ENCODE measurements around the gene ESPNL. TPM values are rescaled to one million over a fixed set of nuclear protein-coding genes. Genes with fewer than 3 reads are reported as not detected.

The ESPNL gene
- total RNA-seq, 4 donors from 2014 or later, result 0.78 to 1.3 (median 0.83) TPM; not detected in 1

GRCh38 chr2:238131761-238132462 is 31.8 kb downstream of the ESPNL start:
- WGBS, result 89% methylated on average over 10 of the region's 14 CpGs

GRCh38 chr2:238132463-238133450 is 32.6 kb downstream of the ESPNL start:
- TF ChIP-seq EP300 (IDR thresholded peaks at IDR 0.05) (no peak), POLR2A (IDR thresholded peaks at IDR 0.05; ENCODE audit: low read depth) (no peak), CTCF (IDR thresholded peaks at IDR 0.05) (no peak), POLR2AphosphoS5 (IDR thresholded peaks at IDR 0.05) (no peak)
- Histone ChIP-seq H3K9me3 (no peaks in the 10 kb centered on the region), H3K36me3 (peaks cover 0 to 17% (median 0%) of the 10 kb centered on the region in 4 donors), H3K4me1 (peaks cover 4 to 14% (median 10%) of the 10 kb centered on the region in 4 donors), H3K27ac (replicated peaks in 1 of 4) (no peak overlapping the region), H3K27me3 (no peaks in the 10 kb centered on the region), H3K4me3 (no peak overlapping the region)
- DNase-seq (ENCODE audit: extremely low spot score), result no peak
- 85% methylated on average over 21 of the region's 23 CpGs for WGBS
- intact Hi-C loops (cut with DNase I), result no loop called here

More at GRCh38 chr2:238131761-238132462, 31.8 kb downstream of the ESPNL start:
- Histone ChIP-seq H3K9me3 (no peaks in the 10 kb centered on the region), H3K36me3 (peaks cover 0 to 17% (median 0%) of the 10 kb centered on the region in 4 donors), H3K4me3 (no peak overlapping the region), H3K27ac (replicated peaks in 1 of 4) (no peak overlapping the region), H3K27me3 (no peaks in the 10 kb centered on the region), H3K4me1 (peaks cover 9 to 16% (median 11%) of the 10 kb centered on the region in 4 donors)
- no peak for DNase-seq (ENCODE audit: extremely low spot score)
- TF ChIP-seq POLR2A (IDR thresholded peaks at IDR 0.05; ENCODE audit: low read depth) (no peak), EP300 (IDR thresholded peaks at IDR 0.05) (no peak), CTCF (IDR thresholded peaks at IDR 0.05) (no peak), POLR2AphosphoS5 (IDR thresholded peaks at IDR 0.05) (no peak)
- intact Hi-C loops (cut with DNase I), result no loop called here

GRCh38 chr2:238133499-238134392 is 33.6 kb downstream of the ESPNL start:
- 67% methylated on average over 6 of the region's 14 CpGs for WGBS
- H3K4me3 ChIP-seq, result no peak overlapping the region
- H3K27ac ChIP-seq (replicated peaks in 1 of 4), result no peak overlapping the region
- no peak for TF ChIP-seq CTCF (IDR thresholded peaks at IDR 0.05)
- TF ChIP-seq POLR2AphosphoS5 (IDR thresholded peaks at IDR 0.05), result no peak
- no peak for TF ChIP-seq EP300 (IDR thresholded peaks at IDR 0.05)
- no peak for TF ChIP-seq POLR2A (IDR thresholded peaks at IDR 0.05; ENCODE audit: low read depth)
- no peak for DNase-seq (ENCODE audit: extremely low spot score)
- peaks cover 0 to 17% (median 0%) of the 10 kb centered on the region in 4 donors for H3K36me3 ChIP-seq
- H3K4me1 ChIP-seq, result peaks cover 11 to 19% (median 16%) of the 10 kb centered on the region in 4 donors
- intact Hi-C loops (cut with DNase I), result no loop called here
- no peaks in the 10 kb centered on the region for H3K27me3 ChIP-seq
- no peaks in the 10 kb centered on the region for H3K9me3 ChIP-seq

GRCh38 chr2:238134393-238134785 is 34.2 kb downstream of the ESPNL start:
- peaks cover 0 to 17% (median 0%) of the 10 kb centered on the region in 4 donors for H3K36me3 ChIP-seq
- no peak for TF ChIP-seq EP300 (IDR thresholded peaks at IDR 0.05)
- TF ChIP-seq POLR2AphosphoS5 (IDR thresholded peaks at IDR 0.05), result no peak
- TF ChIP-seq CTCF (IDR thresholded peaks at IDR 0.05), result no peak
- no peak for TF ChIP-seq POLR2A (IDR thresholded peaks at IDR 0.05; ENCODE audit: low read depth)
- no peak for DNase-seq (ENCODE audit: extremely low spot score)
- 99% methylated on average over 11 of the region's 11 CpGs for WGBS
- no peaks in the 10 kb centered on the region for H3K9me3 ChIP-seq
- H3K4me1 ChIP-seq, result peaks cover 14 to 26% (median 21%) of the 10 kb centered on the region in 4 donors
- H3K4me3 ChIP-seq, result no peak overlapping the region
- H3K27me3 ChIP-seq, result no peaks in the 10 kb centered on the region
- no peak overlapping the region for H3K27ac ChIP-seq (replicated peaks in 1 of 4)
- intact Hi-C loops (cut with DNase I), result no loop called here

All from esophagus muscularis mucosa (tissue), 4 donors.